Spleen (tissue), 7 donors: Measurements from ENCODE around the gene NRCAM.

Experiments used
- CTCF ChIP-seq, 11 experiments: fragments of 200-600 bp in 7 of 11; fragments of 450-650 bp in 4 of 11; sonication (generic) in 4 of 11; IDR thresholded peaks in 8 of 11; conservative IDR thresholded peaks in 3 of 11; 1 replicate in 7 of 11; 2 replicates in 4 of 11; pipeline versions ENCODE4 v1.4.0 to v1.8.0; 2016 to 2021; ENCODE audit warnings: antibody characterized with exemption in 11 of 11, inconsistent platforms in 4 of 11, mild to moderate bottlenecking in 1 of 11
- POLR2A ChIP-seq, 3 donors: fragments of 450-650 bp; IDR thresholded peaks; one replicate each; pipeline ENCODE4 v1.5.1; 2017; ENCODE audit warnings: antibody characterized with exemption in 3 of 3, mild to moderate bottlenecking in 1 of 3
- POLR2AphosphoS5 ChIP-seq, 3 donors: sonication (generic); formaldehyde crosslinking; IDR thresholded peaks; one replicate each; pipeline ENCODE4 v1.5.1; 2017; ENCODE audit warnings: antibody characterized with exemption in 3 of 3
- donor health status: DM: no; HTN: no; CAD: no; lungs with moderate emphysema.
- donor health status: DM: no; HTN: no; CAD: no.
- donor health status: DM: no; HTN: no; CAD: no.

GRCh38 chr7:108464743-108465142 lies 8.5 kb upstream of the NRCAM start:
- TF ChIP-seq POLR2A (IDR thresholded peaks at IDR 0.05) (no peak), CTCF (IDR thresholded peaks at IDR 0.05 in 8 of 11, conservative IDR thresholded peaks at IDR 0.05 in 3 of 11) (no peak), POLR2AphosphoS5 (IDR thresholded peaks at IDR 0.05) (no peak)
